ENCODE measurements around the gene PI4KB.

PI4KB gene

DNA sequence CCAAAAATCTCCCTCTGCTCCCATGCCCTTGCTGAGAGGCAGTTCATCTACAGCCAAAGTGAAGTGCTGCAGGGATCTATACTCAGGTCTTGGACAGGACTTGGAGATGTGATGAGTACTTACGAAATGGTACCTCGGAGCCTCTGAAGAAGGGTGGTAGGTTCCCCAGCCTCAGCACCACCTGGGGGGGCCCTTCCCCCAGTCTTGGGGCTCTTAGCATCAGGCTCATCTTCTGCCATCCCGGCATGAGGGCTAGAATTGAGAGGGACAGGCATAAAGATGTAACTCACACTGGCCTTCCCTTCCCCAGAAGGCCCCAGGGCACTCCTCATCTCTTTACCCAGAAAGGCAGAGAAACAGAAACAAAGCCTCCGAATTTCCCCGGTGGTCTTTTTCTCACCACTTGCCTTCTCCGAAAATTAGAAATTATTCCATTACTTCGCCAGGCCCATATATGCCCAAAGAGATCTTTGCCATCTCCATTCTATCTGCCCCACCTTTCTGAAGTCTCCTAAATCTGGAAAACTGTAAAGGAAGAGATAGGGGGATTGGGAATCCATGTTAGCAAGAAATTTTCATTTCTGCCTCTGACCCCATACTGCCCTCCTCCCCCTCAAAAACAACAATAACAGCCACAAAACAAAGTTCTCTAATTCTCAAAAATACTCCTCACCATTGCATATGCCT lies 19.0 kb upstream of the PI4KB start:
- TF ChIP-seq, protein P1, sequence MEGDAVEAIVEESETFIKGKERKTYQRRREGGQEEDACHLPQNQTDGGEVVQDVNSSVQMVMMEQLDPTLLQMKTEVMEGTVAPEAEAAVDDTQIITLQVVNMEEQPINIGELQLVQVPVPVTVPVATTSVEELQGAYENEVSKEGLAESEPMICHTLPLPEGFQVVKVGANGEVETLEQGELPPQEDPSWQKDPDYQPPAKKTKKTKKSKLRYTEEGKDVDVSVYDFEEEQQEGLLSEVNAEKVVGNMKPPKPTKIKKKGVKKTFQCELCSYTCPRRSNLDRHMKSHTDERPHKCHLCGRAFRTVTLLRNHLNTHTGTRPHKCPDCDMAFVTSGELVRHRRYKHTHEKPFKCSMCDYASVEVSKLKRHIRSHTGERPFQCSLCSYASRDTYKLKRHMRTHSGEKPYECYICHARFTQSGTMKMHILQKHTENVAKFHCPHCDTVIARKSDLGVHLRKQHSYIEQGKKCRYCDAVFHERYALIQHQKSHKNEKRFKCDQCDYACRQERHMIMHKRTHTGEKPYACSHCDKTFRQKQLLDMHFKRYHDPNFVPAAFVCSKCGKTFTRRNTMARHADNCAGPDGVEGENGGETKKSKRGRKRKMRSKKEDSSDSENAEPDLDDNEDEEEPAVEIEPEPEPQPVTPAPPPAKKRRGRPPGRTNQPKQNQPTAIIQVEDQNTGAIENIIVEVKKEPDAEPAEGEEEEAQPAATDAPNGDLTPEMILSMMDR (IDR thresholded peaks at IDR 0.05; ENCODE audit: low read depth, low read length, missing control alignments), result no peak
- in situ Hi-C loops (cut with HindIII; ENCODE audit: low sequenced_read_pairs), result no loop called here
- no peak for DNase-seq (ENCODE audit: low read depth)
- peak overlapping the region; percentile 84 for H3K4me3 ChIP-seq (ENCODE audit: low read depth, low read length)

DNA sequence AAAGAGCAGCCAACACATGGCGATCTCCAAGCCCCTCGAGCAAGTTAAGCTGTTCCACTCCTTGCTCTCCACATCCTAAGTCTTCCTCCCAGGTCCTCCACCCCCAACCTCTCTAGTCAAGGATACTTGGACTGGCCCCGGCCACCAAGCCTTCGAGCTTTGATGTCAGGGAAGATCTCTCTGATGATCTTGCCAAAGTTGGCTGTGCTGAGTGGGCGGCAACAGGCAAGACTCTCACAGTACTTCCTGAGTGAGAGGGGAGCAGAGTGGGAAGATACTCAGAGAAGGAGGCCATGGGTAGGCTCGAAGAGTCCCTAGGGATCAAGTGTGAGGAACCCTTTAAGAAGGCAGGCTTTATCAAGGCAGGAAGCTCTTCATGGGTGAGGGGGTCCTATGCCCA lies 17.1 kb upstream of the PI4KB start:
- TF ChIP-seq, protein P1 (IDR thresholded peaks at IDR 0.05; ENCODE audit: low read depth, low read length, missing control alignments), result no peak
- DNase-seq (ENCODE audit: low read depth), result no peak
- no peak overlapping the region for H3K4me3 ChIP-seq (ENCODE audit: low read depth, low read length)
- in situ Hi-C loops (cut with HindIII; ENCODE audit: low sequenced_read_pairs), result no loop called here

DNA sequence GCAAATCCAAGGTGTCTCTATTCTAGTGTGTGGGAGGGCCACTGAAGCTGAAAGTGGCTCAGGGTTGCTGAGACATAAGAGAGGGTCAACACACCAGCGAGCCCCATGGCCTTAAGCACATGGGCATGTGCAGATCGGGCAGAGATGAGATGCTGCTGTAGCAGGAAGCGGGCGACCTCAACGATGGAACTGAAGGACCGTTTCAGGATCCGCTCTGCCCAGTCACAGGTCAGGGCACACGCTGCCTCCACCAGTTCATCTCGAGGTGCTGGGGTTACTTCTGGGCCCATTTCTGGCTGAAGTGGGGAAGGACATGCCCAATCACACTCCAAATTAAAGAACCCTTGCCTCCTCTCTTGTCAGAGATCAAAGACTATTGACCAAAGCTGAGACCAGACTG lies 16.4 kb upstream of the PI4KB start:
- TF ChIP-seq, protein P1 (IDR thresholded peaks at IDR 0.05; ENCODE audit: low read depth, low read length, missing control alignments), result no peak
- no peak overlapping the region for H3K4me3 ChIP-seq (ENCODE audit: low read depth, low read length)
- no peak for DNase-seq (ENCODE audit: low read depth)
- in situ Hi-C loops (cut with HindIII; ENCODE audit: low sequenced_read_pairs), result no loop called here

DNA sequence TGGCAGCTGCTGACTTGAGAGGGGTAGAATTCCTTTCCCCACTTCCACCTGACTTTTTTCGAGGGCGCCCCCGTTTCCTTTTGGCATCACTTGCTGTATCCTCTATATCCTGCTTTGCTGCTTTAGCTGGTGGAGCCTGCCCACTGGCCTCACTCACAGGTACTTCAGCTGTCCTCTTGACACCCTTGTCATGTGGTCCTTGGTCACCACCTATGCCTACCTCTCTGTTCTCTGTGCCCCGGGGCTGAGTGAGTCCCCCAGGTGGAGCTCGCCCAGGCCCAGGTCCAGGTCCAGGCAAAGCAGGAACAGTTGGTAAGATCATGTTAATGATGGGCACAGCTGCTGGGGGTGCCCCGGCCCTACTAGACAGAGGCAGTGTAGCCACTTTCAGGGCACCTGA lies 15.4 kb upstream of the PI4KB start:
- no peak overlapping the region for H3K4me3 ChIP-seq (ENCODE audit: low read depth, low read length)
- no peak for DNase-seq (ENCODE audit: low read depth)
- TF ChIP-seq, protein P1 (IDR thresholded peaks at IDR 0.05; ENCODE audit: low read depth, low read length, missing control alignments), result no peak
- in situ Hi-C loops (cut with HindIII; ENCODE audit: low sequenced_read_pairs), result no loop called here

DNA sequence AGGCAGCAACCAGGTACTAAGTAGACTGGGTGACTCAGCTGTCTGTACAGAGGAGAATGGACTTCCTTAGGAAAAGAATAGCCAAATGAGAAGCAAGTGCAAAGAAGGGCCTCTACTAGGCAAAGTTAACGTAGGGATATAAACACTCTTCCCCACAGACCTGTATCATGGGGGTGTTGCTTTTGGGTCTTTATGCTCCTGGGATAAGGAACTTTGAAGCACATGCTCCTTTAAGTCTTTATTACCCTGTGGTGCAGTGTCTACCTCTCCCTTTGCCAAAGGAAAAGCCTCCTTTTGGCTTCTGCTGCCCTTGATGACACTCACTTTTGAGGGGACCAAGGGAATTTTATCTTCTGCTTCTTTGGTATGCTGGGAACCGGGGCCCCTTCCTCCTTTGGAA lies 14.8 kb upstream of the PI4KB start:
- in situ Hi-C loops (cut with HindIII; ENCODE audit: low sequenced_read_pairs), result no loop called here
- no peak overlapping the region for H3K4me3 ChIP-seq (ENCODE audit: low read depth, low read length)
- no peak for DNase-seq (ENCODE audit: low read depth)
- TF ChIP-seq, protein P1 (IDR thresholded peaks at IDR 0.05; ENCODE audit: low read depth, low read length, missing control alignments), result no peak

DNA sequence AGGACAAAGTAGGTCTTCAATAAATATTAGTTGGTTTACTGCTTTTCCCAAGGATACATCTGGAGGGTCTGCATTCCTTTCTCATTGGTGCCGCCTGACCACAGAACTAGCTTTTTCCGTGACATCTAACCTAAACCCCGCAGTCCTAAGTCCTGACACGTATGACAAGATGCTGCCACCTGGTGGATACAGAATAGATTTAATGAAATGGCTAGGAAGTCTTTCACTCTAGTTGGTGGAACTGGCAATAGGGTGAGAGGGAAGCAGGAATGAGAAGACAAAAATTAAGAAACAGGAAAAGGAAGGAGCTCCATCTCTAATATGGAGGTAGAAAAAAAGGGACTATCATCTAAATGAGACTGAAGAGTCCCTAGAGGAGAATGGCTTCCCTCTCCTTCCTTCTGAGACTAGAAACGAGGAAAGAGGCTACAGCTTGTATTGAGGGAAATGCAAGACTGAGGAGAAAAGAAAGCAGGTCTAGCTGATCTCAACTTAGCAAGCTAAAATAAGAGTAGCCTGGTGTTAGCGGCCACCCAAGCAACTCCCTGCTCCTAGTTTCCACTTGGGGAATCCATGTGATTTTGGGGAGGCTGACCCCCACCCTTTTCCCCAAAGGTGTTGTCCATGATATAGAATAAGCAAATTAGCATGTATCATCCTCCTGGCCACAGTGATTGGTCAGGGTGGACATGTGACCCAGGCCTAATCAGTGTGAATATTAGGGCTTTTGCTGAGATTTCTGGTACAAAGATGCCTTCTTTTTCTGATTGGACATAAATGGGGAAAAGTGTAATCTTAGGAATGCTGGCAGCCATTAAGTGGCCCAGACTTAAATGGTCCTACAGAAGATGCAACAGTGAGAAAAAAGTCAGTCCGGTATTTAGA lies 13.9 kb upstream of the PI4KB start:
- TF ChIP-seq, protein P1 (IDR thresholded peaks at IDR 0.05; ENCODE audit: low read depth, low read length, missing control alignments), result peak; percentile 62
- H3K4me3 ChIP-seq (ENCODE audit: low read depth, low read length), result no peak overlapping the region
- DNase-seq (ENCODE audit: low read depth), result peak; percentile 71
- in situ Hi-C loops (cut with HindIII; ENCODE audit: low sequenced_read_pairs), result no loop called here
